Endothelial cell of umbilical vein (primary cell): ENCODE results near the gene TBC1D8. TPM values are rescaled to one million over a fixed set of nuclear protein-coding genes. Genes with fewer than 3 reads are reported as not detected.

Source experiments
- BruUV-seq: library from RNA; stranded (reverse); fragments of 400-500 nt; replicated peaks from 2 replicates; lab custom pipeline; 2021; lab: Mats Ljungman, UMichigan
- CTCF ChIA-PET: fragments of 300-600, 350-600 bp; sonication (Branson Sonifier 250); formaldehyde crosslinking; loops from one replicate; lab custom pipeline; 2021; ENCODE audit warnings: antibody characterized with exemption, inconsistent platforms; lab: Charles Lee
- POLR2A ChIA-PET: fragments of 300-600, 350-600 bp; sonication (Branson Sonifier 250); formaldehyde crosslinking; loops from one replicate; lab custom pipeline; 2021; ENCODE audit warnings: antibody characterized with exemption, inconsistent platforms; lab: Charles Lee
- DNase-seq: peaks from one replicate; pipeline ENCODE4 v3.0.0-alpha.2; 2011; ENCODE audit warnings: low read depth, low spot score
- FAIRE-seq: peaks from 2 replicates; lab custom pipeline; 2011; peaks lifted over from hg19 to GRCh38; lab: Jason Lieb, UNC
- H2AFZ ChIP-seq: 2 replicates; pipeline ENCODE4 v1.6.0; 2012; ENCODE audit warnings: low read depth, low read length, control low read depth, inconsistent platforms
- H3K27ac ChIP-seq: 2 replicates; pipeline ENCODE4 v1.5.1; 2011; ENCODE audit warnings: low read depth, mild to moderate bottlenecking, control low read depth, low read length, moderate library complexity; ENCODE audit not compliant: insufficient read depth
- H3K27me3 ChIP-seq, 2 experiments: 2 replicates each; pipeline versions ENCODE4 v1.6.0 to v1.6.1; 2011; ENCODE audit warnings: low read length in 2 of 2, mixed read lengths in 1 of 2; ENCODE audit not compliant: control insufficient read depth in 2 of 2, insufficient read depth in 2 of 2
- H3K36me3 ChIP-seq, 2 experiments: 2 replicates in 1 of 2; 3 replicates in 1 of 2; pipeline ENCODE4 v1.5.1; 2011; ENCODE audit warnings: low read length in 2 of 2, mild to moderate bottlenecking in 1 of 2, moderate library complexity in 1 of 2; ENCODE audit not compliant: control insufficient read depth in 2 of 2, insufficient read depth in 2 of 2; ENCODE audit errors: extremely low read depth in 1 of 2
- H3K4me1 ChIP-seq: 3 replicates; pipeline ENCODE4 v1.5.1; 2011; ENCODE audit warnings: mild to moderate bottlenecking, low read length; ENCODE audit not compliant: control insufficient read depth, insufficient read depth; ENCODE audit errors: extremely low read depth
- H3K4me2 ChIP-seq: 2 replicates; pipeline ENCODE4 v1.6.1; 2011; ENCODE audit warnings: low read length, control low read depth, mixed read lengths; ENCODE audit not compliant: insufficient read depth
- H3K4me3 ChIP-seq, 3 experiments: fragments of 200-600 bp in 1 of 3; sonication (generic), shearing (Covaris generic) in 1 of 3; replicated peaks in 1 of 3; 2 replicates each; pipeline ENCODE4 v1.5.1; 2011 to 2016; ENCODE audit warnings: control low read depth in 3 of 3, low read length in 3 of 3, mild to moderate bottlenecking in 2 of 3, inconsistent platforms in 1 of 3, low read depth in 1 of 3, moderate library complexity in 1 of 3; ENCODE audit not compliant: insufficient read depth in 1 of 3
- H3K79me2 ChIP-seq: 2 replicates; pipeline ENCODE4 v1.6.0; 2012; ENCODE audit warnings: low read length, inconsistent platforms; ENCODE audit not compliant: control insufficient read depth, insufficient read depth
- H3K9ac ChIP-seq: replicated peaks from 2 replicates; pipeline ENCODE3; 2011; ENCODE audit warnings: low read length, control low read depth; ENCODE audit not compliant: insufficient read depth; ENCODE audit errors: extremely low read depth
- H3K9me1 ChIP-seq: replicated peaks from 3 replicates; pipeline ENCODE4 v1.6.0; 2011; ENCODE audit warnings: mild to moderate bottlenecking, low read length; ENCODE audit not compliant: control insufficient read depth, insufficient read depth; ENCODE audit errors: extremely low read depth
- H3K9me3 ChIP-seq: replicated peaks from 2 replicates; pipeline ENCODE4 v1.5.1; 2012; ENCODE audit warnings: low read length, inconsistent platforms; ENCODE audit not compliant: control insufficient read depth, insufficient read depth
- H4K20me1 ChIP-seq: replicated peaks from 2 replicates; pipeline ENCODE3; 2011; ENCODE audit warnings: mild to moderate bottlenecking, low read length; ENCODE audit not compliant: control insufficient read depth, insufficient read depth; ENCODE audit errors: extremely low read depth
- CTCF ChIP-seq, 2 donors: IDR thresholded peaks; 1 replicate in 1 of 2; 2 replicates in 1 of 2; pipeline ENCODE4 v1.5.1; 2011; ENCODE audit warnings: low read length in 2 of 2, mild to moderate bottlenecking in 2 of 2, moderate library complexity in 2 of 2, control low read depth in 1 of 2, inconsistent platforms in 1 of 2, low read depth in 1 of 2; ENCODE audit not compliant: insufficient read depth in 1 of 2; ENCODE audit errors: extremely low read depth in 1 of 2
- EZH2 ChIP-seq: IDR thresholded peaks from 2 replicates; pipeline ENCODE4 v1.6.1; 2012; ENCODE audit warnings: borderline replicate concordance, low read depth, mild to moderate bottlenecking, moderate library complexity, low read length, inconsistent platforms; ENCODE audit not compliant: severe bottlenecking
- FOS ChIP-seq: IDR thresholded peaks from 2 replicates; pipeline ENCODE4 v1.6.1; 2011; ENCODE audit warnings: mild to moderate bottlenecking, low read length, moderate library complexity, borderline replicate concordance; ENCODE audit not compliant: insufficient read depth
- GATA2 ChIP-seq: IDR thresholded peaks from 2 replicates; pipeline ENCODE4 v1.7.0; 2011; ENCODE audit warnings: low read depth, mild to moderate bottlenecking, moderate library complexity, mixed read lengths, low read length; ENCODE audit not compliant: insufficient read length, insufficient read depth
- JUN ChIP-seq: IDR thresholded peaks from 2 replicates; pipeline ENCODE4 v1.6.1; 2011; ENCODE audit warnings: borderline replicate concordance, low read depth; ENCODE audit not compliant: insufficient read length, insufficient read depth
- MAX ChIP-seq: IDR thresholded peaks from 2 replicates; pipeline ENCODE4 v1.6.1; 2011; ENCODE audit not compliant: insufficient read depth, insufficient read length
- MYC ChIP-seq: IDR thresholded peaks from one replicate; pipeline ENCODE4 v1.6.1; 2011; ENCODE audit warnings: mild to moderate bottlenecking, low read depth, low read length
- POLR2A ChIP-seq: IDR thresholded peaks from 2 replicates; pipeline ENCODE4 v1.6.1; 2012; ENCODE audit warnings: low read depth, mild to moderate bottlenecking, control low read depth, low read length
- POLR2AphosphoS5 ChIP-seq: IDR thresholded peaks from 2 replicates; pipeline ENCODE4 v1.6.1; 2012; ENCODE audit warnings: low read depth, mild to moderate bottlenecking, control low read depth, low read length, moderate library complexity; ENCODE audit not compliant: insufficient read depth
- dilution Hi-C: fragments of 300-500 bp; cut with MboI; formaldehyde crosslinking; loops from one replicate; pipeline ENCODE4 v1.15.0; 2019; ENCODE audit warnings: low sequenced_read_pairs; ENCODE audit not compliant: extremely low pct_ligation_motif_present
- intact Hi-C: fragments of 100-400 bp; cut with micrococcal nuclease; formaldehyde crosslinking; loops from one replicate; pipeline ENCODE4 v1.10.0; 2022
- polyA plus RNA-seq, 4 experiments: library from polyadenylated mRNA; depleted of rRNA in 3 of 4; stranded (reverse) in 3 of 4; unstranded in 1 of 4; fragments of >200 nt; gene quantifications; 2 replicates each; pipeline versions ENCODE4 v1.2.1 to v1.2.3, GENCODE V29; 2011 to 2012; ENCODE audit warnings: missing spikeins in 1 of 4
- total RNA-seq: library from RNA; stranded (reverse); gene quantifications from 2 replicates; pipeline ENCODE4 v1.2.3, GENCODE V29; 2021

Gene TBC1D8
- total and polyA plus RNA-seq, 2 donors (not counting 3 experiments of a cell fraction or from before 2014, with no cell fraction given): 28.5 to 32.1 TPM

DNA sequence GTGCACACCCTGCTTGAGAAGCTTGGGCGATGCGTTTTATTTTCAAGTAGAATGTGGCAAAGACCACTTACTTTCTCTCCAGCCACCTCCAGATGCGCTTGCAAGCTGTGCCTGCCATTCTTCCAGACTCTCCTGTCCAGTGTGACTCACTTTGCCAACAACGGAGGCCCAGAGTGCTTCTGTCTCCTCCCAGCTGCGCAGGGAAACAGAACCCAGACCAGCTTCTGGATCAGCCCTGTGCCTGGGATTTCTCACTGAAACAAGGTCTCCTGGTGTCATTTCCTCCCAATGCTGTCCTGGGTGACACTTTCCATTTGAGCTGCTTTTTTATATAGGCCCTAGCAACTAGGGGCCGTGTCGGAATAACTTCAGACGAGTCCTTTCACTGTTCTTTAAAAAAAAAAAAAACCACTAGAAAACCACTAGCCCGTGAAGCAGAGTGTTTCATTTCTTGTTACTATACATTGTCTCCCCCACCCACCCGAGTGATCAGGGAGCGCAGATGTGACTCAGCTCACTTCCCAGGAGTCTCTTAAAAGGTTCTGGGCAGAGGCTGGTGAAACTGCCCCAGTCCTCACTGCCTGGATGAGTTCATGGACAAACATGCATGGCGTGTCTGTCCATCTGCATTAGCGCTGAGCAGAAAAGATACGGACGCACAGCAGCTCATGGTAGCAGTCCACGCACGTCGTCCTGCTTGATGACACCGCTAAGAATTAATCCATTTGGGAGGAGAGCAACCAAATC lies 174.4 kb downstream of the TBC1D8 start:
- no peak for TF ChIP-seq JUN
- TF ChIP-seq EZH2: no peak
- no peak for TF ChIP-seq MAX
- TF ChIP-seq POLR2AphosphoS5: no peak
- TF ChIP-seq FOS: no peak
- TF ChIP-seq MYC: no peak
- DNase-seq: no peak
- intact Hi-C loops (no loop called here), dilution Hi-C loops (no loop called here)
- BruUV-seq: no TSS peak
- no peaks in the 10 kb centered on the region for H3K27me3 ChIP-seq
- no peak for FAIRE-seq
- peaks cover 4 to 28% of the 10 kb centered on the region in 2 experiments for H3K36me3 ChIP-seq
- no peaks in the 10 kb centered on the region for H3K79me2 ChIP-seq
- H3K27ac ChIP-seq: no peak overlapping the region
- POLR2A ChIA-PET: no interaction called here
- H3K4me1 ChIP-seq: peaks cover 11% of the 10 kb centered on the region
- H3K4me3 ChIP-seq: no peak overlapping the region
- no peak overlapping the region for H3K9ac ChIP-seq
- H2AFZ ChIP-seq: no peak overlapping the region
- H3K4me2 ChIP-seq: no peak overlapping the region
- H3K9me1 ChIP-seq: no peaks in the 10 kb centered on the region
- no peaks in the 10 kb centered on the region for H4K20me1 ChIP-seq
- H3K9me3 ChIP-seq: no peaks in the 10 kb centered on the region
- CTCF ChIA-PET: interaction anchor here (1.8 to 3.9 kb wide), 3 partner anchors 17 to 247 kb away, joined by 4 to 22 read pairs (median 6); no protein-coding TSS in a partner anchor

DNA sequence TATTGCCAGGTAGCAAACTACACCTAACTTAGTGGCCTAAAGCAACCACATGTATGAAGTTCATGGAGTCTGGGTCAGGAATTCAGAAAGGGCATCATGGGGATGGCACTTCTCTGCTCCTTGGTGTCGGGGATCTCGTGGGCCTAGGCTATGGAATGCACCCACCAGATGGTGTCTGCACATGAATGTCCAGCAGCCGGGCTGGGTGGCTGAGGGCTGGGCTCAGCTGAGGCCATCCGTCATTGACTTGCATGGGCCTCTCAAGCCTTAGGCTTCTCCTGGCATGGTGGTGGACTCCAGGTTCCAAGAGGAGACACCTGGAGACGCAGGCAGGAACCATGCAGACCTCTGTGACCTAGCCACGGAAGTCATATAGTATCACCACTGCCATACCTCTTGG lies 175.1 kb downstream of the TBC1D8 start:
- no peaks in the 10 kb centered on the region for H3K9me1 ChIP-seq
- H3K4me1 ChIP-seq: peaks cover 11% of the 10 kb centered on the region
- TF ChIP-seq FOS (no peak), MYC (no peak), CTCF (IDR thresholded peaks at IDR 0.05; ENCODE audit: extremely low read depth in 1 of 2, insufficient read depth in 1 of 2, low read depth in 1 of 2, low read length in 2 of 2) (no peak), MAX (no peak), EZH2 (no peak), POLR2A (no peak), POLR2AphosphoS5 (no peak), JUN (no peak), GATA2 (no peak)
- no peak overlapping the region for H3K4me2 ChIP-seq
- dilution Hi-C loops: no loop called here
- H3K79me2 ChIP-seq: no peaks in the 10 kb centered on the region
- intact Hi-C loops: no loop called here
- H3K9me3 ChIP-seq: no peaks in the 10 kb centered on the region
- peaks cover 4 to 32% of the 10 kb centered on the region in 2 experiments for H3K36me3 ChIP-seq
- FAIRE-seq (no peak), DNase-seq (no peak)
- POLR2A ChIA-PET: no interaction called here
- H3K27me3 ChIP-seq: no peaks in the 10 kb centered on the region
- CTCF ChIA-PET: interaction anchor here (1.8 to 3.9 kb wide), 3 partner anchors 17 to 246 kb away, joined by 4 to 22 read pairs (median 6); no protein-coding TSS in a partner anchor
- no peak overlapping the region for H3K27ac ChIP-seq
- H3K4me3 ChIP-seq: no peak overlapping the region
- H3K9ac ChIP-seq: no peak overlapping the region
- H4K20me1 ChIP-seq: no peaks in the 10 kb centered on the region
- H2AFZ ChIP-seq: no peak overlapping the region
- BruUV-seq: no TSS peak
